ENCODE data around the gene DACT2.
"Not testable (repeated sequence)": the region's sequence is repeated elsewhere in the genome, so short reads cannot be mapped to it uniquely, and the experiment has no call there.

Gene DACT2

DNA sequence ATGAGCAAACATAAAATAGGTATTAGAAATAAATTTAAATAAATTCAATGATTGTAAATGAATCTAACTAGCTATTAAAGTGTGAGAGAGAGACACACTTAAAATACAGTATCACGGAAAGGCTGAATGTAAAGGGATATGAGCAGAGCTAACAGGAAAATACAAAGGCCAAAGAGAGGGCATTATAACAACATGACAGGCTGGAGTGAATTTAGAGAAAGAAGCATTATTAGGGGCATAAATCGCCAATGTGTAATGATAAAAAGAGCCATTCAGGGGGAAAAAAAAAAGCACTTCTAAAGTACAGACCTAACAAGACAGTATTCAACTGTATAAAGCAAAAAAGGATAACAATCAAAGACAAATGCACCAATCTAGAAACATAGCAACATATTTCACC is 28.1 kb downstream of the DACT2 start:
- Mint-ChIP-seq H3K36me3 (ENCODE audit: low read depth) (no peaks in the 10 kb centered on the region), H3K27me3 (ENCODE audit: low read depth) (no peaks in the 10 kb centered on the region), H3K27ac (no peak overlapping the region), H3K4me3 (no peak overlapping the region), H3K4me1 (ENCODE audit: low read depth) (peaks cover 4% of the 10 kb centered on the region), H3K9me3 (no peaks in the 10 kb centered on the region)

DNA sequence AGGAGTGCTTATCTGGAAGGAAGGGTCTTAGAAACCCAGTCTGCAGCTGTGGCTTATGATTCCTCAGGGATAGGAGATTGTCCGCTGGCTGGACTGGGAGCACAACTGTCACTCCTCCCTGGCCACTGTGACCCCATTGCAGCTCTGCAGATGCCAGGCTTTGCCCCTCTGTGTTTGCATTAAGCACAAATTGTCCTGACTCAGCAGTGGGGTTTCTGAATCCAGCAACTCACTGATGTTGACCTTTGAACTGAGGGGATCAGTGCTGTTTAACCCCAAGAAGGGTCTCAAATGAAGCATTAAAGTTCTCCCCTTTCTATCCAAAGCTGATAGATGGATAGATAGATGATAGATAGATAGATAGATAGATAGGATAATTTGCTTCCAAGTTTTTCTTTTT is 29.5 kb downstream of the DACT2 start:
- H3K27me3 Mint-ChIP-seq (ENCODE audit: low read depth): no peaks in the 10 kb centered on the region
- peaks cover 4% of the 10 kb centered on the region for H3K4me1 Mint-ChIP-seq (ENCODE audit: low read depth)
- H3K9me3 Mint-ChIP-seq: no peaks in the 10 kb centered on the region
- H3K36me3 Mint-ChIP-seq (ENCODE audit: low read depth): no peaks in the 10 kb centered on the region
- H3K4me3 Mint-ChIP-seq: no peak overlapping the region
- no peak overlapping the region for H3K27ac Mint-ChIP-seq

DNA sequence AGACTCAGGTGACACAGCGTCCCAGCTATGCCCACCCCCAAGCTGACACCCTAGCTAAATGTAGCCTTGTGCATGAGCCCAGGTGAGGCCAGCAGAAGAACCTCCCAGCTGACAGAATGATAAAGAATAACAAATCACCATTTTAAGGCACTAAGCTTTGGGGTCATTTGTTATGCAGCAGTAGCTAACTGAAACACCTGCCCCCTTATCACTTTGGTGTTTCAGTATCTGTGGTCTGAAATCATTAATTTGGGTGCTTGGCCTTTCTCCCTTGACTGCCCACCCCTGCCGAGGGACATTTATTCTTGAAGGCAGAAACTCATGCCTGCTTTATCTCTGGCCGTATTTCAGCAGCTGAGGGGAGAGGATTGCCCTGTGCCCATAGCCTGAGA is 30.0 kb downstream of the DACT2 start:
- Mint-ChIP-seq H3K36me3 (ENCODE audit: low read depth) (no peaks in the 10 kb centered on the region), H3K27me3 (ENCODE audit: low read depth) (no peaks in the 10 kb centered on the region), H3K4me3 (no peak overlapping the region), H3K9me3 (peaks cover 4% of the 10 kb centered on the region), H3K4me1 (ENCODE audit: low read depth) (peaks cover 4% of the 10 kb centered on the region), H3K27ac (no peak overlapping the region)

DNA sequence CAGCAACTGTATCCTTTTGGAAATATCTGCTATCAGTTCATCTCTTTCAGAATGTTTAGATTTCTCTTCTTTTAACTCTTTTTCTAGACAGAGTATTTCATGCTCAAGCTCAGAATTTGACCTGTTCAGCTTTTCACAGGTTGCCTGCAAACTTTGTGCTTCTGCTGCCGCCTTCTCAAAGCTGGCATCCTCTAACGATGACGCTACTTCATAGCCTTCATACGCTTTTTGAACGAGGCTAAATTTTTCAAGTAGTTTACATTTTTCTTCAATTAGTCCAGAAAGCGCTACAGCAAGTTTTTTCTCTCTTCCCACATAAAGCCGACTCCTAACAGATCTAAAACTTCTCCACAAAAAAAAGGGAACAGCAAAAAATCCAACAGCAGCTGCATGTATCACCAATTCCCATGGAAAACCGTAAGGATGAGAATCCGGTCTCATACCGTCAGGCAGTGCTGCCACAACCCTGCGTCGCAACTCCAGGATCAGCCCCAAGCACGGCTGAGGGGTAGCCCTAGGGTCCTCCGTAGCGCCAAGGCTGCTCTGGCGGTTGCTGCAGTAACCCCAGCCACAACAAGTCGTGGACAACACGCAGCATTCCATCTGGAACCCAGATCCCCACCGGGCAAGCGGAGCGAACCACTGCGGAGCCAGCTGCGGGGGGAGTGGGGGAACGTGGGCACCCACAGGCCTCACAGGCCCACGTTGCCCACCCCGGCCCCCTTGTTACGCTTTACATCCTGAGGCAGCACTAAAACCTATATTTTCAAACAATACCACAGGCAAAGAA is 30.6 kb downstream of the DACT2 start:
- Mint-ChIP-seq H3K36me3 (ENCODE audit: low read depth) (no peaks in the 10 kb centered on the region), H3K27ac (no peak overlapping the region), H3K4me1 (ENCODE audit: low read depth) (peaks cover 4% of the 10 kb centered on the region), H3K27me3 (ENCODE audit: low read depth) (no peaks in the 10 kb centered on the region), H3K9me3 (peaks cover 5% of the 10 kb centered on the region), H3K4me3 (no peak overlapping the region)

DNA sequence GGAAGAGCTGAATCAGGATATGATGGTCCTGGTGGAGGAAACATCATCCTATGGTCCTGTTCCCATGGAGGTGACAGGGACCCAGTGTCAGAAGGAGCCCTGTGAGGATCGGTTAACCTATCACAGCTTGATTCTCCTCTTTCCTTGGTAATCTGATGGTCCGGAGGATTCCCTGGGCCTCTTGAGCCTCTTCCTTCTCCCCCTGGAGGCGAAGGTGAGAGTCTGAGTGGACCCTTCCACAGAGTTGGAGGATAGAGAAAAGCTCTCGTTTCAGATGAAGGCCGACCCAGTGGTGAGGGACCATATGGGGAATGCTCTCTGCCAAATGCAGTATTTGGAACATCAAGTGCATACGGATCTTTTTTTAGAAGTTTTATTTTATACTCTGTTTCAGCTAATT is 32.1 kb downstream of the DACT2 start:
- not testable (repeated sequence) for H3K27me3 Mint-ChIP-seq (ENCODE audit: low read depth); H3K36me3 Mint-ChIP-seq (ENCODE audit: low read depth); H3K9me3 Mint-ChIP-seq; H3K4me1 Mint-ChIP-seq (ENCODE audit: low read depth); H3K4me3 Mint-ChIP-seq; H3K27ac Mint-ChIP-seq

DNA sequence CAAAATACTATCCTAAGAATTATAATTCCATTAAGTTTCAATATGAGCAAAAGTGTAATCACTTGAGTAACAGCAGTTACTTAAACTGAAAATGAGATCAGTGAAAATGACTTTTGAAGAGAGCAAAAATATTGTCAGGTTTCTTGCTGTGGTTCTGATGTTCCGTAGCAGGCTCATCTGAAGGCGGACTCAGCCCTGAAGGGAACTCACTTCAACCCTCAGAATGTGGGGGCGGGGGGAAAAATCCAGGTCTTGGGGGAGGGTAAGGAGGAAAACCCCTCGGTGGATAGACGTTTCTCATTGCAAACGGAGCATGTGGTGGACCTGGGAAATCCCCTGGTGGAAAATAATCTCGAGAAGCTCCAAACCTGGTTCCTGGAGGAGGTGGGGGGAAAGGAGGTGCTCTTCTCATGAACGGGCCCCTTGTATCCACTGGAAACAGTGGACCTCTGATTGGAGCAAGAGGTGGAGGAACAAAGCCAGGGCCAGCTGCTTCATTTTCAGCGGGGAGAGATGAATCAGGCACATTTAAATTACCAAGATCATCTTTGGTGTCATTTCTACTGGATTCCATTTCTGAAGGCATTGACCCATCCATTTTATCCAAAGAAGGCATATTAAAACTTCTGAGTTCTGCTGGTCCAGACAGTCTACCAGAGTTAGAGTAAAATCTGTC is 32.7 kb downstream of the DACT2 start:
- H3K4me1 Mint-ChIP-seq (ENCODE audit: low read depth); H3K4me3 Mint-ChIP-seq; H3K9me3 Mint-ChIP-seq; H3K27me3 Mint-ChIP-seq (ENCODE audit: low read depth); H3K36me3 Mint-ChIP-seq (ENCODE audit: low read depth): not testable (repeated sequence)
- H3K27ac Mint-ChIP-seq: peak overlapping the region; percentile 56

DNA sequence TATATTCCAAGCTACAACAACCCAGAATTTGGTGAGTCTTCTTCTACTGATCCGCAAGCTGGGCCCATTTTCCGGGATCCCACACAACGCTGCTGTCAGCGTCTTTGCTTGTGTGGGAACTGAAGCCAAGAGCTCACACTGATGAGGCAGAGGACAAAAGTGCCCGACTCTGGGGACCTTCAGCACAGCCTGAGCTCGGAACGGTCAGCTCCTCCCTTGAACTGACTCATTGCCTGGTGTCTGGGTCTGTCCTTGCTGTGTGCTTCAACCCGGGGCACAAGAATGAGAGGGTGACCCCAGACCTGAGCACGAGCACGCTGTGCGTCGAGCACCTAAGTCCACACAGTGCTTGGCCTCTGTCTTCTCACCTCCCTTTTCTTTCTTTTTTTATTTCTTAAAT is 33.5 kb downstream of the DACT2 start:
- Mint-ChIP-seq H3K36me3 (ENCODE audit: low read depth) (no peaks in the 10 kb centered on the region), H3K4me3 (no peak overlapping the region), H3K27me3 (ENCODE audit: low read depth) (no peaks in the 10 kb centered on the region), H3K9me3 (peaks cover 11% of the 10 kb centered on the region), H3K27ac (no peak overlapping the region), H3K4me1 (ENCODE audit: low read depth) (peaks cover 4% of the 10 kb centered on the region)

DNA sequence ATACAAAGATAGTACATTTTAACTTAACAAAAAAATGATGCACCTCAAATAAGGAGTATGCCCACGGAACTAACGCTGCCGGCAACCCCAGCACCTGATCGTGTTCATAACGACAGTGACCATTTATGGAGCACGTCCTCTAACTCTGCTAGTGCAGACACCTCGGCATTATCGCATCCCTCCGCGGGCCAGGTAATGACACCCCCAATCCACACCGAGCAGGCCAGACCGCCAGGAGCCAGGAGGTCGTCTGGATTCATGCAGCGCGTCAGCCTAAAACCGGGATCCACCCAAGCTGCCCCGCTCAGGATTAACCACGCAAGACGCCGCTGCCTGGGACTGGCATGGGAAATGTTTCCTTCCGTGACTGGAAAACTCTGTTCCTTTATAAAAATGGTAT is 34.1 kb downstream of the DACT2 start:
- Mint-ChIP-seq H3K9me3 (peaks cover 11% of the 10 kb centered on the region), H3K27me3 (ENCODE audit: low read depth) (no peaks in the 10 kb centered on the region), H3K4me3 (no peak overlapping the region), H3K27ac (no peak overlapping the region), H3K36me3 (ENCODE audit: low read depth) (no peaks in the 10 kb centered on the region), H3K4me1 (ENCODE audit: low read depth) (peaks cover 4% of the 10 kb centered on the region)

DNA sequence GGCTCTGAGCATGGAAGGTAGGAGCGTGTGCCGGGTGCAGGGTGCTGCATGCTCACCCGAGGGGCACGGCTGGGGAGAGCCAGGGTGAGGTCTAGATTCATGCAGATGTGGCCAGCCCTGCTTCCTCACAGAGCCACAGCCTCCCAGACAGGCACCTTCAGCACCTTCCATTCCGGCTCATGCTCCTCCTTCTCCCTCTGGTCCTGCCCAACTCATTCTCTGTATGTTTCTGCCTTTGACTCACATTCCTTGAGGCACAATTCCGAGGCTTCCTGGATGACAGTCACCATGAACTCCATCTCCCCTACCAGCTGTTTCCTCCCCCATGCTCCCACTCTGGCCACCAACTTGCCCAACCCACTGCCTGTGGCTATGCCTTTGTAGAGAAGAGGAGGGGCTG is 35.4 kb downstream of the DACT2 start:
- Mint-ChIP-seq H3K4me1 (ENCODE audit: low read depth) (peaks cover 4% of the 10 kb centered on the region), H3K36me3 (ENCODE audit: low read depth) (no peaks in the 10 kb centered on the region), H3K27ac (no peak overlapping the region), H3K27me3 (ENCODE audit: low read depth) (no peaks in the 10 kb centered on the region), H3K4me3 (no peak overlapping the region), H3K9me3 (peaks cover 11% of the 10 kb centered on the region)

DNA sequence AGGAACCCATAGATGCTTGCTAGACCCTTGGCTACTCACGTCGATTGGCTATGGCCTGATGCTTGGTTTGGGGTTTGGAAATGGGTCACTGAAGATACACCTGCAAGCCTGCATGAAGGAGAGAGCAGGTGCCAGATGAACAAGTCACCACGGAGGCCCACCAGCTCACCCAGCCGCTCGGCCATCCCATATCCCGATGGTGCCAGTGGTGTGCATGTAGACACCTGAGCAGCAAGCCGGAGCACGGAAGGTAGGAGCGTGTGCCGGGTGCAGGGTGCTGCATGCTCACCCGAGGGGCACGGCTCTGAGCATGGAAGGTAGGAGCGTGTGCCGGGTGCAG is 35.9 kb downstream of the DACT2 start:
- H3K9me3 Mint-ChIP-seq: peaks cover 11% of the 10 kb centered on the region
- H3K36me3 Mint-ChIP-seq (ENCODE audit: low read depth): no peaks in the 10 kb centered on the region
- no peak overlapping the region for H3K27ac Mint-ChIP-seq
- peaks cover 4% of the 10 kb centered on the region for H3K4me1 Mint-ChIP-seq (ENCODE audit: low read depth)
- H3K27me3 Mint-ChIP-seq (ENCODE audit: low read depth): no peaks in the 10 kb centered on the region
- no peak overlapping the region for H3K4me3 Mint-ChIP-seq

DNA sequence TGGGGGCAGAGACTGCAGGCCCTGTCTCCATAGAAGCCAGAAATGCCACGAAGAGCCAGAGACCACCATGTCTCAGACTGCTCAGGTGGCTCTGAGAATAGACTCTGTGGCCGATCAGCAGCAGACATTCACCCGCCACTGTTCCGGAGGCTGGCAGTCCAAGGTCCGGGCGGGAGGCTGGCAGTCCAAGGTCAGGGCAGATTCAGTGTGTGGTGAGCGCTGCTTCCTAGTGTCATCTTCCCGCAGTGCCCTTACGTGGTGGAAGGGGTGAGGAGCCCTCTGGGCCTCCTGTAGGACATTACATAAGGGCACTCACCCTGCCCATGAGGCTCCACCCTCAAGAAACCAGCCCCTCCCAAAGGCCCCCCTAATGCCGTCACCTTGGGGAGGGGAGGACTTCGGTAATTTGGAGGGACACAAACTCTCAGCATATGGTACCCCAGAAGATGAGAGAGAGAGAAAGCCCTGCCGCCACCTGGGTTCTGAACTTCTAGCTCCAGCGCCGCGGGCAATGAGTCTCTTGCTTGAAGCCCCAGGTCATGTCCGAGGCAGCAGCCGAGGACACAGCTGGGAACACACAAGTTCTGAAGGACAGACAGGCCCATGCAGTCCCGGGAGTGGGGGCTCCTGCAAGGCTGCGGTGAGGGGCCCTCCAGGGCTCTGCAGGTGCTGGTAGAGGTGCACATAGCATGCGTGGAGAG is 36.4 kb downstream of the DACT2 start:
- no peak overlapping the region for H3K4me3 Mint-ChIP-seq
- H3K27ac Mint-ChIP-seq: no peak overlapping the region
- peaks cover 4% of the 10 kb centered on the region for H3K4me1 Mint-ChIP-seq (ENCODE audit: low read depth)
- H3K9me3 Mint-ChIP-seq: peaks cover 11% of the 10 kb centered on the region
- H3K27me3 Mint-ChIP-seq (ENCODE audit: low read depth): no peaks in the 10 kb centered on the region
- H3K36me3 Mint-ChIP-seq (ENCODE audit: low read depth): no peaks in the 10 kb centered on the region

DNA sequence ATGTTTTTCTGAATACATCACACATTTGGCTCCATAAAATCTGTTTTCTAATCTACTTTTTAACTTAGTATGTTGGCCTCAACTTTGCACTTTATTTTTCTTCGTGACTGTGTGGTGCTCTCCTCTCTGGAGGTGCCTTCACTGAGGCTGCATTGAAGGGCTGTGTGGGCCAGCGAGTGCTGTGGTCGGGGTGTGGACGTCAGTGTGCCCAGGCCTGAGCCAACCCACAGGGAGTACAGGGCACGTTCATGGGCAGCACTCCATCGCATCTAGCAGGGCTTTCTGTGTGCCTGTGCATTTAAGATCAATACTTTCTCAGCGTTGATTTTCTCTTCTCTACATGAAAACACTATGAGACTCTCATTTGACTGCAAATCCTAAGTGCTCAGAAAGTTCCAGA is 37.8 kb downstream of the DACT2 start:
- peaks cover 11% of the 10 kb centered on the region for H3K9me3 Mint-ChIP-seq
- no peak overlapping the region for H3K27ac Mint-ChIP-seq
- peaks cover 1% of the 10 kb centered on the region for H3K4me1 Mint-ChIP-seq (ENCODE audit: low read depth)
- no peak overlapping the region for H3K4me3 Mint-ChIP-seq
- no peaks in the 10 kb centered on the region for H3K36me3 Mint-ChIP-seq (ENCODE audit: low read depth)
- H3K27me3 Mint-ChIP-seq (ENCODE audit: low read depth): no peaks in the 10 kb centered on the region

DNA sequence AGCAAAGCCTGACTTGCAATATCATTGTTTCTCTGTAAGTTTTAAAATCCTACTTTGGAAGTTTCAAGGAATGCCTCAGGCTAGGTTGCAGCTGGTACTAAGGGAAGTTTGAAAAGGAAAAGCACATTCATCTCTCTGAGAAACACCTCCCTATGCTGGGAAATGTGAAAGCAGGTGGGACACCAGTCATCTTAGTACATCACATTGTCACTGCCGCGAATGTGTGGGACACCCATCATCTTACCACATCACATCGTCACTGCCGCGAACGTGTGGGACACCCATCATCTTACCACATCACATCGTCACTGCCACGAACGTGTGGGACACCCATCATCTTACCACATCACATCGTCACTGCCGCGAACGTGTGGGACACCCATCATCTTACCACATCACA is 38.3 kb downstream of the DACT2 start:
- H3K27ac Mint-ChIP-seq; H3K4me1 Mint-ChIP-seq (ENCODE audit: low read depth); H3K27me3 Mint-ChIP-seq (ENCODE audit: low read depth): not testable (repeated sequence)

DNA sequence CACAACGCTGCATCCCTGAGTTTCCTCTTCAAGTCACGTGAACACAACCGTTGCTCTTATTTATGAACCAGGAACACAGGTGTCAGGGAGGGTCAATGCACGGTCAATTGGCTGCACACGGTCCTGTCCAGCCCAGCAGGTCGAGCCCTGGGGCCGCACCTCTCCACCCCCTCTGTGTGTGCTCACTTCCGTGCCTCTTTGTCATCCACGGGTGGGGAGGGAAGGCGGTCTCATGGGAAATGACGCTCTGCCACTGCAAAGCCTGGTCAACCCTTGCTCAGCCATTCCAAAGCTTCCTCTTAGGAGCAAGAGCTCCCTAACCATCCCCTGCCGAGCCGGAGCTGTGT is 38.7 kb downstream of the DACT2 start:
- H3K27me3 Mint-ChIP-seq (ENCODE audit: low read depth): no peaks in the 10 kb centered on the region
- H3K27ac Mint-ChIP-seq: no peak overlapping the region
- H3K36me3 Mint-ChIP-seq (ENCODE audit: low read depth): no peaks in the 10 kb centered on the region
- H3K9me3 Mint-ChIP-seq: peaks cover 11% of the 10 kb centered on the region
- no peak overlapping the region for H3K4me3 Mint-ChIP-seq
- no peaks in the 10 kb centered on the region for H3K4me1 Mint-ChIP-seq (ENCODE audit: low read depth)

More for the DNA sequence above, 38.3 kb downstream of the DACT2 start:
- peaks cover 11% of the 10 kb centered on the region for H3K9me3 Mint-ChIP-seq
- not testable (repeated sequence) for H3K4me3 Mint-ChIP-seq; H3K36me3 Mint-ChIP-seq (ENCODE audit: low read depth)
